ENCODE data around the gene SIPA1L3.
"Not testable (repeated sequence)": the region's sequence is repeated elsewhere in the genome, so short reads cannot be mapped to it uniquely, and the experiment has no call there.

Gene SIPA1L3

DNA sequence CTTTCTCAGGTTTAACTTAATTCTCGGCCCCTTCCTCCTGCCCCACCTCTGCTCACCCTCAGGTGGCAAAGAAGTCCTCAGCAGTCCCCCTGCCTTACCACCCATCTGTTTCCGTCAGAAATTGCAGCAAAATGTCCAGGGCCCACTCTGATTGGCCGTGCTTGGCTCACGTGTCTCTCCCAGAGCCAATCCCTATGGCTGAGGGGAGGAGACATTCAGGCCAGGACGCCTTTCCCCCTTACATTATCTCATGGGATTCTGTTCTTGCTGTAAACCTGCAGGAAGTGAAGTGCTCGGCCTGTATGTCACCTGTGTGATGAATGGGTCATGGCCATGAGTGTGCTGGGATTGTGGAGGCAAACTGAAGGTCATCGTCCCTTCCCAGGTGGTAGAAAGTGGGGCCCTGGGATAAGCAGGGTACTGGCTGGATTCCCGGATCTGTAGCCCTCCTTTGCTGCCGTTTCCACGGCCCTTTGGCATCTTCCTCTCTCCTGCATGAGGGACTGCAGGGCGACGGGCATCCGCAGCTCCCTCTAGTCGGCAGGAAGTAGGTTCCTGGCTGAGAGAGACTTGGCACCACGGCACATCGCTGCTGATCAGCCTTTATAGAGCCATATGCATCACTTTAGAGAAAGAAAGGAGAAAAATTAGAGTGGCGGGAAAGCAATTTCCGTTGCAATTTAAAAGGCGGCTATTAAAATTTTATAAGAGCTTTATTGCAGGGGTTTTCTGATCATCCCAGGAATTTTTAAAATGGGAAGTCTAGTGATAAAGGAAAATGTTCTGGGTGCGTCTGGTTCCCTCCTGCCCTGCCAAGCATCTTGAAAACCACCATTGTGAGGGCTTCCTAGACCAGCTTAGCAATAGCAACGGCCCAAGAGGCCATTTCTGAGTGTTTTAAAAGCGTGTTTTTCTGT is 118.2 kb downstream of the SIPA1L3 start:
- no peak for DNase-seq

DNA sequence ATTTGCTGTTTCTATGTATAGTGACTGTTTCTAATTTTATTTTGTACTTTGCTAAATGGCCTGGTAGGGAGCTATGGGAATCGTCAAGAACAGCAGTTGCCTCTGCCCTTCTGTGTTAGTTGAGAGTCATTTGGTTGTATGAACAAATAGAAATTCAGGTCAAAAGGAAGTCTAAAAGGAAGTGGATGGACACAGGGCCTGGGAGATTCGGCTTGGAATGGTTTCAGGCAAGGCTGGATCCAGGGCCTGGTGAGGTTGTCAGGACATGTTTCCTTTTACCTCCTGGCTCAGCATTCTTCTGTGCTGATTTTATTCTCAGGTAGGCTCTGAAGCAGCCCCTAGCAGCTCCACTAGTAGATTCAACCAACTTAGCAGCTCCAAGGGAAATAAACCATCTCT is 118.9 kb downstream of the SIPA1L3 start:
- no peak for DNase-seq

- DNase-seq, result no peak
Observed at GRCh38 chr19:38028913-38029510, 122.0 kb downstream of the SIPA1L3 start.

DNA sequence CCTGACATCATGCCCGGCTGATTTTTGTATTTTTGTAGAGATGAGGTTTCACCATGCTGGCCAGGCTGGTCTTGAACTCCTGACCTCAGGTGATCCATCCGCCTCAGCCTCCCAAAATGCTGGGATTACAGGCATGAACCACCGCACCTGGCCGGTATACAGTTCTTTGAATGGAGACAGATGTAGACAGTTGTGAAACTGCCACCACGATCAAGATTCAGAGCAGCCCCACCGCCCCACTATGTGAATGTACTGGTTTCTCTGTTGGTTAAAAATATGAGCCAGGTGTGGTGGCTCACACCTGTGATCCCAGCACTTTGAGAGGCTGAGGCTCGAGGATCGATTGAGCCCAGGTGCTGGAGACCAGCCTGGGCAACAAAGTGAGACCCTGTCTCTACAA is 123.0 kb downstream of the SIPA1L3 start:
- not testable (repeated sequence) for DNase-seq

DNA sequence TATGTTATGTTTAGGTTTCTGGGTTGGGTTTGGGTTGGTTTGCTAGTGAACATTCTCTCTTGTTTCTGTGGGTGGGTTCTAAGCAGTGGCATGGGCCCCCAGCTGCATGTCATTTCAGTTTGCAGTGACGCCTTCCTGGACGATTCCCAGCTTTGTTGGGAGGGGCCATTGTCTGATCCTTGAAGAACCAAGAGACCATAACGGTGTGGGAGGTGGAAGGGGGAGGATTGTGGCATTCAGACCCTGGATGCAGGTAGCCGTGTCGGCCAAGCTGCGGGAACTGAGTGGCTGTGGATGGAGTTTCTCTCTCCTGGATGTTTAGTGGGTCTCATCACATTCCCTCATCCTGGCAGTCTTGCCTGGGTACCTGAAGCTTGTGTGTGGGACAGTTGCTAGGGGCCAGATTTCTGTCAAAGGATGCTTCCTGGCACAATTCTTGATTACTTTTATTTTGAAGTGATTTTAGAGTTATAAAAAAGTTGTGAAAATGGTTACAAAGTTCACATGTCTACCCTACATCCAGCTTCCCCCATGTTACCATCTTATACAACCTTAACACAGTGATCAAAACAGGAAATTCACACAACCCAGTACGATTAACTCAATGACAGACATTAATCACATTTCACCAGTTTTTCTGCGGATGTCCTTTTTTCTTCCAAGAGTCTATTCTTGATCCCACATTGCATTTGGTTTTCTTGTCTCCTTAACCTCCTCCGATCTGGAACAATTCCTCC is 123.8 kb downstream of the SIPA1L3 start:
- DNase-seq, result no peak

DNA sequence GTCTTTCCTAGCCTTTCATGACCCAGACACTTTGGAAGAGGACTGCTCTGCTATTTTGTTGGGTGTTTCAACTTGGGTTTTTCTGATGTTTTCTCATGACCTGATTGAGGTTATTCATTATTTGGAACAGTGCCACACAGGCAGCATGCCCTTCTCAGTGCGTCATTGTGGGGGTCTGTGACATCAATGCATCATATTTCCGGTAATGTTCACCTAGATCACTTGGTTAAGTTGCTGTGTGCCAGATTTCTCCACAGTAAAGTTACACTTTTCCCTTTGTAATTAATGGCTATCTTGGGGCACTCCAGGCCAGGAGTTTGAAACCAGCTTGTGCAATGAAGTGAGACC is 124.4 kb downstream of the SIPA1L3 start:
- DNase-seq, result no peak

- no peak for DNase-seq
Observed at GRCh38 chr19:38032151-38032550, 125.1 kb downstream of the SIPA1L3 start.

- DNase-seq, result no peak
Observed at GRCh38 chr19:38032951-38033350, 125.9 kb downstream of the SIPA1L3 start.

DNA sequence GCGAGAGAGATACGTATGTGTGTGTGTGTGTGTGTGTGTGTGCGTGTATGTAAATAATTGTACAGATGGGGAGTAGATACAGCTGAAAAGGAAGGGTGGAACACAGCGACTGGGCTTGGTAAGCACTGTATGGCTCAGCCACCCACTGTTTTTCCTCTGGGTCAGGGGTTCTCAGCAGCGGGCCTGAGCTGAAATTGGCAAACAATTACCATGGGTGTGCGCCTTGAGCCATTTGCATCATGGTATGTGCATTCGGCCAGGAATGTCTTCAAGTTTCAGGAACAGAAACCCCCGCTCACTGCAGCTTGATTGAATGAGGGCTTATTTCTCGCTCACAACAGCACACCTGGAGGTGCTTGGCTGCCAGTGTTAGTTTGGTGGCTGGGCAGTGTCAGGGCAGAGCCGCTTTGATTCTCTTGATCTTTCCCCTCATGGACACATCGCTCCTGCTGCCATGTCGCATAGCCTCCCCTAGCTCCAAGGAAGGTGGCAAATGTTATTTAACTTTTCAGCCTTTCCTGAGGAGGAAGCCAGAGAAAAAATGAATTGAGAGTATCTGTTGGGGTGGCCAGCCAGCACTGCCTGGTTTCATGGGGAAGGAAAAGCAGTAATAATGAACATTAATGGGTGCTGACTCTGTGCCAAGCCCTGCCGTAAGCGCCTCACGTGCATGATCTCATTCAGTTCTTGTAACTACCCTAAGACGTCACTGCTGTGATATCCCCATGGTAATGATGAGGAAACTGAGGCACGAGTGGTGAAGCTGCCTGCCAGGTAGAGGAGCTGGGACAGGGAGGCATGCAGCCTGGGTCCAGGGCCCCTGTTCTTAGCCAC is 126.9 kb downstream of the SIPA1L3 start:
- DNase-seq, result no peak

DNA sequence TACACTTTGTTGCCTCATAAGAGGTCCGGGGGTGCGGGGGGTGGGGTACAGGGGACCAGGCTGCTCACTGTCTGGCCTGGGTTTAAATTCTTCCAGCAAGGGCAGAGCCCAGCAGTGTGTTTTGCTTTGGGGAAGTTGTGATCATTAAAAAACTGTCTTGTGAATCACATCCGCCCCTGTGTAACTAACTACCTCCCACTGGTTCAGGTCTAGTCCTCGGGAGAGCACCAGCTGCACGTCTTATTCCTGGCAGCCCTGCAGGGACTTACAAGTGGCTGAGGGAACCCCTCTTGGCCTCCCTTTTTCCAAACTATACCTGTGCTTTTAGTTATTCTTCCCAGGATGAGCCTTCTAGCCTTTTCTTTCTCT is 127.5 kb downstream of the SIPA1L3 start:
- no peak for DNase-seq

- no peak for DNase-seq
Observed at GRCh38 chr19:38035515-38036495, 128.8 kb downstream of the SIPA1L3 start.

DNA sequence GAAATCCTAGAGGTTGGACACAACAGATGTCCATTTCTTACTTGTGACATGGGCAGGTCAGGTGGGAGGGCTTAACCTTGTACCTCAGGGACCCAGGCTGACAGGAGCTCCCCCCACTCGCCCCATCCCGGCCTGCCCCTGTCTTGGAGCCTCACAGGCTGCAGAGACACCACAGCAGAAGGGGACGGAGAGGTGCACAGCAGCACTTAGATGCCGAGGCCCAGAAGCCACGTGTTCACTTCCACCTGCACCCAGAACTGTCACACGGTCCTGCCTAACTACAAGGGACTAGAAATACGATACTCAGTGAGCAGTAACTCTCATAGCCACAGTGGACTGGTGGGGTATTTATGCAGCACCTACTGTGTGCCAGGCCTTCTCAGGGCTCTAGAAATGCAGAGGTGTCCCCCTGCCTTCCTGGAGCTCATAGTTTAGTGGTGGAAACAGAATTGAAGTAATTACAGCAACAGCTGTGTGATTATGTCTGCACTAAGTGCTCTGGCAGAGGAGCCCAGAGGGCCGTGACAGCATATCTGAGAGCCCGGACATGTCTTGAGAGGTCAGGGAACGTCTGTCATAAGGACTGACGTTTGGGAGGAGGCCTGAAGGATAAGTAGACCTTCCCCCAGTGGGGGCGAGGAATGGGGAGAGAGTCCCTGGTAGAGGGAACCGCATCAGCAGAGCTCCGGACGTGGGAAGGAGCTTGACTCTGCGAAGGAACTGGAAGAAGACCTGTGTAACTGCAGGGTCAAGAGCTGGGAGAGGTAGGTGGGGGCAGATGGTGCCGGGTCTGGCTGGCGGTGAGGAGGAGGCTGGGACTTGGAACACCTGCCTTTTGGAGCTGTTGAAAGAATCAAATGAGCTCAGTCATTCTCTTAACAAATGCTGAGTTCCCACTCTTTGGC is 130.0 kb downstream of the SIPA1L3 start:
- no peak for DNase-seq

- no peak for DNase-seq
Observed at GRCh38 chr19:38039966-38040365, 133.0 kb downstream of the SIPA1L3 start.

DNA sequence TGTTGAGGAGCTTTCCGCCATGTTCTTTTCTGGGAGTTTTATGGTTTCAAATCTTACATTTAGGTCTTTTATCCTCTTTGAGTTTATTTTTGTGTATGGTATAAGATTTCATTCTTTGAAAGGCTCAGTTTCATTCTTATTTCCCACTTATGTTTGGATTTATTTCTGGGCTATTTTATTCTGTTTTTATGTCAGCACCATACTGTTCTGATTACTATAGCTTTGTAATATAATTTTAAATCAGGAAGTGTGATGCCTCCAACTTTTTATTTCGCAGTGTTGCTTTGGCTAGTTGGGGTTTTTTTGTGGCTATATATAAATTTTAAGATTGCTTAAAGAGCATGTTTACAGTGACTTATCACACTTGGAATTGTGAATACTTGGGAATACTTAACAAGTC is 135.1 kb downstream of the SIPA1L3 start:
- no peak for DNase-seq

DNA sequence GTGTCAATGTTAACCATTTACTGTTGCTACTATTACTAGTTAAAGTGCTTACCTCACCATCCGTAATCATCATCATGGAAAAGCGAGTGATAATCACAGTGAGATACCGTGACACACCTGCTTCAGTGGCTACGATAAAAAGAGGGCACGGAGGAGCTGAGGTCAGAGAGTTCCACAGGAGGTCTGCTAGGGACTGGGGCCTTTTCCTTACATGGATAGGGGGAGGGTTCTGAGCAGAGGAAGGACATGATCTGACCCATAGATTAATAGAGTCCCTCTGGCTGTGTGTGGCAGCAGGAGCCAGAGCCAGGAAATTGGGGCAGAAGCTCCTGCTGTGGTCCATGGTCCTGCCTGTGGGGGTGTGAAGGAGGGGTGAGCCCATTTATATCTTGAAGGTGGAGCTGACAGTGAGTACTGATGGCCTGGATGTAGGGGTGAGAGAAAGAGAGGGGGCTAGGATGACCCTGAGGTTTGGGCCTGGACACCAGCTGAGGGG is 136.7 kb downstream of the SIPA1L3 start:
- no peak for DNase-seq

DNA sequence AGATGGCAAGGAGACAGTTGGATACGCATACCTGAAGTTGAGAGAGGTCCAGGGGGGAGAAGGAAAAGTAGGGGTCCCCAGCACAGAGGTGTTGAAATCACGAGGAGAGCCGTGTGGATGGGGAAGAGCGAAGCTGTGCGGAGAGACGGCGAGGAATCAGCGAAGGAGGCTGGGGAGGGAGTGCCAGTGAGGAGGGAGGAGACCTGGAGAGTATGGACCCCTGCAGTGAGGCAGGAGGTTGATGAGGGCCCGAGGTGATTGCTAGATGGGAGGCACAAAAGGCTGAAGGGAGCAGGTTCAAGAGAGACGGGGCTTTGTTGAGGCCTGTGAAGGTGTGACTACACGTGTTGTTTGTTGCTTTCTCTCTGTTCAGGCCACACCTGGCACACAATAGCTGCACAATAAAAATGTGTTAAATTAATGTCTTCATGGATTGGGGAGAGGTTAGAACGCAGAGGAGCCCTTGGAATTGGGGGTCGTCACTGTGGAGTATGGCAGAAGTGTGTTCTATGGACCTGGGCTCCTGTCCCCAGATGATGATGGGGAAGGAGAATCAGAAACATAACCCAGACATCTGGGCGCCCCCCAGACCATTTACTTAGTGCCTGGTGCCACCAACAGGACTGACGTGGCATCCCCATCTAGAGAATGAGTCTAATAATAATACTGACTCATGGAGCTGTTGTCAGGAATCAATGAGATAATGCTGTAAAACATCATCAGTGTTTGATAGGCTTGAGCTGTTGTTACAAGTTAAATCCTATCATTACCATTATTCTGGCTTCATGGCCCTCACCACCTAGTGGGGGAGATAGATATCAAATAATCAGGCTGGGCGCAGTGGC is 137.5 kb downstream of the SIPA1L3 start:
- DNase-seq, result no peak

DNA sequence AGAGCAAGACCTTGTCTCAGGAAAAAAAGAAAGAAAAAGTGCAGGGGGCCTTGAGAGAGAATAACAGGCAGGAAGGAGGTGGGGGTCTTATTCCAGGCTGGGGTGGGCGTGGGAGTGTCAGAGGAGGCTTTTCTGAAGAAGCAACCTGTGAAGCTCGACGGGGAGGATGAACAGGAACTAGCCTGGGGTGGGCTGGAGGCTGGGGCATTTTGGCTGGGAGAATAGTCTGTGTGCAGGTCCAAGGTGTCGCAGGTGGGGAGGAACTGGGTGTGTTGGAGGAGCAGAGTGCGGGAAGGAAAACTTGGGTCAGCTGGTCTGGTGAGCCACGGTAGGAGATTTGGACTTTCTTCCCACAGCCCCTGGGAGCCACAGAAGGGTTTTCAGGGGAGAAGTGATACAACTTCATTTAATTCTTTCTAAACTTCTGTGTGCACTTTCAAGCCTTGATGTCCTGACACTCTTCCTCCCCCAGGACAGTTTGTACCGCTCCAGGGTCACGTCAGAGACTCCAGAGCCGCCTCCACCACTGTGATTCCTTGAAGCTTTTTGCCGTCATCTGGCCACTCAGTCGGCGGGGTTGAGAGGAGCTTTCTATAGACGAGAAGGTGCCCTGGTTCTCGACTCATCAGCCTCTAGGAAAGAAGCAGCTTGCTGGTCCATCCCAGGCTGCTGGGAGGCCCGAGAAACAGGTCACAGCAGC is 138.7 kb downstream of the SIPA1L3 start:
- DNase-seq, result no peak

DNA sequence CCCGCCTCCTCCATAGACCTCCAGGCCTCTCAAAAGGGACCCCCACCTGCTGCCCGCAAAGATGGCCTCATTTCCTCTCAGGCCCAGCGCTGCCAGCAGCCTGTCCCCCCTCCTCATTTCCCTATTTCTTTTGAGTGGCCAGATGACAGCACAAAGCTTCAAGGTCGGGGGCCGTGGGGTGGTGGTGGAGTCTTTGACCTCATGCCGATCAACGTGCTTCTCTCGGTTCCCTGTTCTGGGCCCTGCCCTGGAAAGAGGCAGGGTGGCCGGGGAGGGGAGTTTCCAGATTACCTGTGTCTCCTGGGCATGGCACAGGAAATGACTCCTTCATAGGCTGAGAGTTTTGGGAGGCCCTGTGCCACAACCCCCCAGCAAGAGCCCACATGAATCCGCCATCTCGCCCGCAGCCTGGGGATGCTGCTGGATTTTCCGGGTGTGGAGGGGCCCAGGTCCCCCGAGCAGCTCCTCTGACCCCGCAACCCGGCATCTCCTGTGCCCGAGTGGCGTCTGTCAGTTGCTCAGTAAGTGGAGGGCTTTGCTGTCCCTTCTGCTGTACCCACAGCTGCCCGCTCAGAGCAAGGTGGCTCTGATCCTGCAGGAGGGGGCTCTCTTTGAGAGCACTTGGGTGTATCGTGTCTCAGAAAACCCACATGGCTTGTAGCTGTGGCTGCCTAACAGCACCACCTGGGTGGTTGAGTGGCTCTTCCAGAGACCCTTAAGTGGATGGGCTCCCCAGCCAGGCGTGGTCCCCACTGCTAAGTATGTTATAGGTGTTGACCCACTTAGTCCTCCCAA is 139.4 kb downstream of the SIPA1L3 start:
- no peak for DNase-seq

Data from activated CD4-positive, alpha-beta T cell treated with anti-CD3 and anti-CD28 coated beads, Interleukin-2, amount 50 U/mL, for 4 hours (primary cell).